Measurements from ENCODE around the gene IGF1R. TPM values are rescaled to one million over a fixed set of nuclear protein-coding genes. Genes with fewer than 3 reads are reported as not detected.

IGF1R gene
- total RNA-seq, 1 experiment from 2014 or later, result 16.3 TPM

GRCh38 chr15:98663606-98664005 is 15.3 kb downstream of the IGF1R start:
- no TSS peak for BruUV-seq (replicated peaks)
- Histone ChIP-seq H3K4me3 (replicated peaks in 1 of 2; ENCODE audit: low read depth in 1 of 2, low read length in 2 of 2) (no peak overlapping the region), H3K27ac (ENCODE audit: low read depth, low read length) (no peak overlapping the region), H3K27me3 (ENCODE audit: insufficient read depth, low read length) (peaks cover under 1% of the 10 kb centered on the region; the same call in 1 of the 2 replicates), H3K9me2 (ENCODE audit: insufficient read depth) (no peaks in the 10 kb centered on the region), H3K9ac (ENCODE audit: low read length) (no peak overlapping the region), H3K4me1 (ENCODE audit: control insufficient read depth in 1 of 2, insufficient read depth in 2 of 2, low read length in 2 of 2) (peaks cover 5 to 14% of the 10 kb centered on the region in 2 experiments), H4K20me1 (ENCODE audit: insufficient read depth) (no peaks in the 10 kb centered on the region), H2AFZ (ENCODE audit: low read depth, low read length, poor library complexity, severe bottlenecking) (no peak overlapping the region), H3K36me3 (ENCODE audit: control insufficient read depth in 1 of 2, insufficient read depth in 2 of 2, low read length in 2 of 2) (no peaks in the 10 kb centered on the region), H3K4me2 (ENCODE audit: low read length) (no peak overlapping the region), H3K79me2 (ENCODE audit: insufficient read depth, low read length) (no peaks in the 10 kb centered on the region), H3K9me3 (ENCODE audit: control insufficient read depth in 1 of 2, insufficient read depth in 1 of 2, low read depth in 1 of 2, low read length in 2 of 2) (no peaks in the 10 kb centered on the region)
- ChIA-PET CTCF (no interaction called here), RAD21 (ENCODE audit: low non-redundant PET in 1 of 2, low total read pairs in 2 of 2, uncharacterized antibody in 2 of 2, unreplicated experiment in 2 of 2) (no interaction called here), POLR2A (no interaction called here)
- TF ChIP-seq RAD21 (IDR thresholded peaks at IDR 0.05; ENCODE audit: low read depth) (no peak), POLR2AphosphoS5 (IDR thresholded peaks at IDR 0.05; ENCODE audit: low read depth, low read length) (no peak), REST (IDR thresholded peaks at IDR 0.05; ENCODE audit: low read depth) (no peak), YY1 (IDR thresholded peaks at IDR 0.05; ENCODE audit: extremely low read depth, insufficient replicate concordance, low read depth, low read length) (no peak), TCF7L2 (IDR thresholded peaks at IDR 0.05; ENCODE audit: borderline replicate concordance, extremely low read depth, insufficient read depth, insufficient read length) (no peak), EGR1 (IDR thresholded peaks at IDR 0.05; ENCODE audit: low read depth) (no peak), EZH2 (IDR thresholded peaks at IDR 0.05) (no peak), POLR2A (IDR thresholded peaks at IDR 0.05; ENCODE audit: borderline replicate concordance, extremely low read depth, insufficient read depth, insufficient read length) (no peak)
- intact Hi-C loops (cut with micrococcal nuclease), result no loop called here
- ATAC-seq (no peak), DNase-seq (ENCODE audit: low read depth, low spot score) (no peak)
